ENCODE measurements around the gene PIK3AP1. TPM values are rescaled to one million over a fixed set of nuclear protein-coding genes. Genes with fewer than 3 reads are reported as not detected.

The PIK3AP1 gene
- total and polyA plus RNA-seq, 2 of the 13 experiments (the other 11 are each of a cell fraction or from before 2014, with no cell fraction given): 3.6 to 13.8 TPM

- TF ChIP-seq PBX3 (CRISPR knock-in tag; IDR thresholded peaks at IDR 0.05; ENCODE audit: borderline replicate concordance) (no peak), HOXA7 (CRISPR knock-in tag; IDR thresholded peaks at IDR 0.05) (no peak), THRA (CRISPR knock-in tag; IDR thresholded peaks at IDR 0.05; ENCODE audit: borderline replicate concordance) (no peak), EED (CRISPR knock-in tag; IDR thresholded peaks at IDR 0.05) (no peak), SATB2 (CRISPR knock-in tag; IDR thresholded peaks at IDR 0.05) (no peak), ZMAT5 (CRISPR knock-in tag; IDR thresholded peaks at IDR 0.05; ENCODE audit: borderline replicate concordance, low read depth) (no peak), RXRA (CRISPR knock-in tag; IDR thresholded peaks at IDR 0.05) (peak; percentile 38; the same call in 1 of the 2 replicates), RARA (CRISPR knock-in tag; IDR thresholded peaks at IDR 0.05) (peak; percentile 75), SKI (IDR thresholded peaks at IDR 0.05; ENCODE audit: partially characterized antibody) (peak; percentile 45), KDM6A (CRISPR knock-in tag; IDR thresholded peaks at IDR 0.05; ENCODE audit: low read depth) (peak; percentile 90), CERS6 (CRISPR knock-in tag; IDR thresholded peaks at IDR 0.05) (no peak), NFE2L2 (IDR thresholded peaks at IDR 0.05; ENCODE audit: low read length) (0 out of 2 replicates have a peak, but pooled peaks have one; percentile 3), RERE (CRISPR knock-in tag; IDR thresholded peaks at IDR 0.05; ENCODE audit: low read depth) (0 out of 2 replicates have a peak, but pooled peaks have one; percentile 24), RAD21 (CRISPR knock-in tag; IDR thresholded peaks at IDR 0.05) (no peak), ZNF17 (CRISPR knock-in tag; IDR thresholded peaks at IDR 0.05) (no peak), ETV6 (CRISPR knock-in tag; conservative IDR thresholded peaks at IDR 0.05) (no peak), KDM4B (CRISPR knock-in tag; IDR thresholded peaks at IDR 0.05) (no peak), ZNF704 (CRISPR knock-in tag; IDR thresholded peaks at IDR 0.05; ENCODE audit: borderline replicate concordance) (no peak), MBNL3 (CRISPR knock-in tag; conservative IDR thresholded peaks at IDR 0.05) (no peak)
Observed at GRCh38 chr10:96673318-96674099, 46.8 kb downstream of the PIK3AP1 start (continued).
